RWPE2 (cell line): ENCODE data around the gene TRAPPC6A.

Experiments used
- ATAC-seq: fragments of 200-7000 bp; cut with Tn5 transposase; 3 replicates; pipeline ENCODE4 v1.9.1; 2021; ENCODE audit warnings: low read depth
- DNase-seq: peaks from one replicate; pipeline ENCODE4 v3.0.0-alpha.2; 2020; ENCODE audit warnings: low spot score
- H3K27ac ChIP-seq: fragments of 450-650 bp; 2 replicates; pipeline ENCODE4 v1.5.1; 2017; ENCODE audit warnings: mild to moderate bottlenecking; ENCODE audit not compliant: poor library complexity, severe bottlenecking
- H3K27me3 ChIP-seq: fragments of 250-450 bp; sonication (Bioruptor Pico); 2 replicates; pipeline ENCODE4 v1.5.1; 2021; ENCODE audit warnings: mild to moderate bottlenecking, moderate library complexity; ENCODE audit not compliant: insufficient read depth, poor library complexity, severe bottlenecking
- H3K36me3 ChIP-seq: fragments of 250-450 bp; sonication (Bioruptor Pico); 2 replicates; pipeline ENCODE4 v1.5.1; 2020; ENCODE audit warnings: low read depth, mild to moderate bottlenecking, moderate library complexity
- H3K4me1 ChIP-seq: fragments of 250-450 bp; sonication (Bioruptor Pico); 2 replicates; pipeline ENCODE4 v1.5.1; 2021; ENCODE audit warnings: mild to moderate bottlenecking, moderate library complexity; ENCODE audit not compliant: insufficient read depth, poor library complexity, severe bottlenecking
- H3K4me3 ChIP-seq: fragments of 250-450 bp; sonication (Bioruptor Pico); 2 replicates; pipeline ENCODE4 v1.5.1; 2021; ENCODE audit warnings: mild to moderate bottlenecking, moderate library complexity; ENCODE audit not compliant: severe bottlenecking
- H3K9me3 ChIP-seq: fragments of 250-450 bp; sonication (Bioruptor Pico); 2 replicates; pipeline ENCODE4 v1.5.1; 2021; ENCODE audit warnings: mild to moderate bottlenecking, moderate library complexity; ENCODE audit not compliant: severe bottlenecking
- TF ChIP-seq, protein P1 (sequence below): fragments of 450-650 bp; IDR thresholded peaks from one replicate; pipeline ENCODE4 v1.5.1; 2017; ENCODE audit warnings: mild to moderate bottlenecking, moderate library complexity; ENCODE audit not compliant: poor library complexity, severe bottlenecking

TRAPPC6A gene

DNA sequence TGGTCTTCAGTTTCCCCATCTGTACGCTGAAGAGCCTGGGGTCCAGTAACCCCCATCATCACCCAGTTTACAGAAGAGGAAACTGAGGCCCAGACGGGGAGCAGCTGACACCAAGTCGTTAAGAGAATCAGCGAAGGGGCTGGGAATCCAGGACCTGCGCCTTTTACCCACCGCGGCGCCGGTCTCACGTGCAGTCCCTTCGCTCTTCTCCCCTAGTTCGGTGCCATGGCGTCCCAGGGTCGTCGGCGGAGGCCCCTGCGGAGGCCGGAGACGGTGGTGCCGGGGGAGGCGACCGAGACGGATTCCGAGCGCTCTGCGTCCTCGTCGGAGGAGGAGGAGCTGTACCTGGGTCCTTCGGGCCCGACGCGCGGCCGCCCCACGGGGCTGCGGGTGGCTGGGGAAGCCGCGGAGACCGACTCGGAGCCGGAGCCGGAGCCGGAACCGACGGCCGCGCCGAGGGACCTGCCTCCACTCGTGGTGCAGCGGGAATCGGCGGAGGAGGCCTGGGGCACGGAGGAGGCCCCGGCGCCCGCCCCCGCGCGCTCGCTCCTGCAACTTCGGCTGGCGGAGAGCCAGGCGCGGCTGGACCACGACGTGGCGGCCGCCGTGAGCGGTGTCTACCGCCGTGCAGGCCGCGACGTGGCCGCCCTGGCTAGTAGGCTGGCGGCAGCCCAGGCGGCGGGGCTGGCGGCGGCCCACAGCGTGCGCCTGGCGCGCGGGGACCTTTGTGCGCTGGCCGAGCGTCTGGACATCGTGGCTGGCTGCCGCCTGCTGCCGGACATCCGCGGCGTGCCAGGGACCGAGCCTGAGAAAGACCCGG is 1.2 kb upstream of the TRAPPC6A start:
- H3K36me3 ChIP-seq: no peaks in the 10 kb centered on the region
- H3K4me3 ChIP-seq: peak overlapping the region; percentile 61
- H3K4me1 ChIP-seq: peaks cover 6% of the 10 kb centered on the region
- H3K9me3 ChIP-seq: no peaks in the 10 kb centered on the region
- DNase-seq (no peak), ATAC-seq (no peak)
- peak overlapping the region; percentile 67 for H3K27ac ChIP-seq
- H3K27me3 ChIP-seq: no peaks in the 10 kb centered on the region
- TF ChIP-seq, protein P1, sequence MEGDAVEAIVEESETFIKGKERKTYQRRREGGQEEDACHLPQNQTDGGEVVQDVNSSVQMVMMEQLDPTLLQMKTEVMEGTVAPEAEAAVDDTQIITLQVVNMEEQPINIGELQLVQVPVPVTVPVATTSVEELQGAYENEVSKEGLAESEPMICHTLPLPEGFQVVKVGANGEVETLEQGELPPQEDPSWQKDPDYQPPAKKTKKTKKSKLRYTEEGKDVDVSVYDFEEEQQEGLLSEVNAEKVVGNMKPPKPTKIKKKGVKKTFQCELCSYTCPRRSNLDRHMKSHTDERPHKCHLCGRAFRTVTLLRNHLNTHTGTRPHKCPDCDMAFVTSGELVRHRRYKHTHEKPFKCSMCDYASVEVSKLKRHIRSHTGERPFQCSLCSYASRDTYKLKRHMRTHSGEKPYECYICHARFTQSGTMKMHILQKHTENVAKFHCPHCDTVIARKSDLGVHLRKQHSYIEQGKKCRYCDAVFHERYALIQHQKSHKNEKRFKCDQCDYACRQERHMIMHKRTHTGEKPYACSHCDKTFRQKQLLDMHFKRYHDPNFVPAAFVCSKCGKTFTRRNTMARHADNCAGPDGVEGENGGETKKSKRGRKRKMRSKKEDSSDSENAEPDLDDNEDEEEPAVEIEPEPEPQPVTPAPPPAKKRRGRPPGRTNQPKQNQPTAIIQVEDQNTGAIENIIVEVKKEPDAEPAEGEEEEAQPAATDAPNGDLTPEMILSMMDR: no peak

DNA sequence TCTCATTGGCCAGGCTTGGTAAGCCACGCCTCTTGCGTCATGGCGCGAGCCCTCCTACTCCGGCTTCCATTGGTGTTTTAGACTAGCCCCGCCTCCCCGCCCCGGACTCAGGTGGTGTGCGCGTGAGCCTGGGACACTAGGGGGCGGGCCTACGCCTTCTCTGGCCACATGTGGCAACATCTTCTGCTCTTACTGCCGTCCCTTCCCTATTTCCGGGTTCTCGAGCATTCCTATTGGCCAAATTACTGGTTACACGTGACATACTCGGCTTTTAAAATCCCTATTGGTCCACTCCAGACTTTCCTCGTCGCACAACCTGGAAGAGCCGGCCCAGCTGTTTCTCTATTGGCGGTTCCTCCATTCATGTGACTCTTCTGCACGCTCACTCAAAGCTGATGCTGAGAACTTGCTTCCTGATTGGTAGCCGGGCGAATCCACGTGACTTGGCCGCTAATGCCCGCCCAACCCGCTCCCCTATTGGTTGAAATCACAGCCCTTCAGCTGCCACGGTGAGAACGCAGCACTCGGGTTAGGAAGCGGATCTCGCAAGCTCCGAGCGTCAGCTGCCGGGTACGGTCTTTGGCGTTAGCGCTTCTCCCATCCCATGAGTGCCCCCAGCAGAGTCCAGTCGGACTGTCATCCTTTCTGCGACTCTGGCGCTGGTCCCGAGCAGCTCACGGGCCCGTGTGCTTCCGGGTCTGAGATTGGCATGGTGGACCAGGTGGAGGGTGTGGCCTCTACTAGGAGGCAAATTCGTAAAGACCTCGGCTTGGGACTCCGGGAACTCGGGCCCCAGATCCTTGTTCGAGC is 430 bp upstream of the TRAPPC6A start, which contains the start of gene BLOC1S3:
BLOC1S3 (plus strand) TSS at position 523 of the 810 bp plus-strand sequence. CDS start 513 bp downstream, outside the sequence.
- Histone ChIP-seq H3K4me3 (peak within 1 kb of the TSS; percentile 61), H3K9me3 (no peaks in the 10 kb centered on the region), H3K27me3 (no peaks in the 10 kb centered on the region), H3K27ac (peak within 1 kb of the TSS; percentile 67), H3K4me1 (peaks cover 6% of the 10 kb centered on the region), H3K36me3 (no peaks in the 10 kb centered on the region)
- TF ChIP-seq, protein P1: peak; percentile 38
- DNase-seq (peak; percentile 99), ATAC-seq (peak; percentile 85)

DNA sequence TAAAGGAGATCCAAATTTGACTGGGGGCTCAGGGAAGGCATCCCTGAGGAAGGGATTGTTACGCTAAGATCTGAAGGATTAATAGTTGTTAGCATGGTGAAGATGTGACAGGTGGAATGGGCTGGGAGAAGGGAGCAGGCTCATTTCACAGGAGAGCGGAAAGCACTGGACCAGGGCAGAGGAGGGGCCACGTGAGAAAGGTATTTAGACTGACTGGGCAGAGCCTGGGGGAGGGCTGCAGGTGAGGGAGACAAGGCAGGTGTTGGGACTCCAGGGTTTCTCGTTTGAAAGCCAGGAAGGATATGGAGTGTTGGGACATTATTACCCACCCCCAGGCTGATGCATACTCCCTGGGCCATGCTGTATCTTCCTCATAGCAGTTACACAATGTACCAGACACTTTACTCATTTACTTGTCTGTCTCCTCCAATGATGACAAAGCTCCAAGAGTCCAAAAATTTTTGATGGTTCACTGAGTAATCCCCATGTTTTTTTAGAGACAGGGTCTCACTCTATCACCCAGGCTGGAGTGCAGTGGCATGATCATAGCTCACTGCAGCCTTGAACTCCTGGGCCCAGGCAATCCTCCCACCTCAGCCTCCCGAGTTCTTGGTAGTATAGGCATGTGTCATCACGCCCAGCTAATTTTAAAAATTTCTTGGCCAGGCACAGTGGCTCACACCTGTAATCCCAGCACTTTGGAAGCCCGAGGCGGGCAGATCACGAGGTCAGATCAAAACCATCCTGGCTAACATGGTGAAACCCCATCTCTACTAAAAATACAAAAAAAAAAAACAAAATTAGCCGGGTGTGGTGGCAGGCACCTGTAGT is 2.3 kb downstream of the TRAPPC6A start:
- peaks cover 3% of the 10 kb centered on the region for H3K4me1 ChIP-seq
- TF ChIP-seq, protein P1: no peak
- H3K27me3 ChIP-seq: no peaks in the 10 kb centered on the region
- H3K36me3 ChIP-seq: no peaks in the 10 kb centered on the region
- no peak overlapping the region for H3K4me3 ChIP-seq
- DNase-seq: no peak
- ATAC-seq: no peak
- H3K27ac ChIP-seq: peak overlapping the region; percentile 67
- no peaks in the 10 kb centered on the region for H3K9me3 ChIP-seq

DNA sequence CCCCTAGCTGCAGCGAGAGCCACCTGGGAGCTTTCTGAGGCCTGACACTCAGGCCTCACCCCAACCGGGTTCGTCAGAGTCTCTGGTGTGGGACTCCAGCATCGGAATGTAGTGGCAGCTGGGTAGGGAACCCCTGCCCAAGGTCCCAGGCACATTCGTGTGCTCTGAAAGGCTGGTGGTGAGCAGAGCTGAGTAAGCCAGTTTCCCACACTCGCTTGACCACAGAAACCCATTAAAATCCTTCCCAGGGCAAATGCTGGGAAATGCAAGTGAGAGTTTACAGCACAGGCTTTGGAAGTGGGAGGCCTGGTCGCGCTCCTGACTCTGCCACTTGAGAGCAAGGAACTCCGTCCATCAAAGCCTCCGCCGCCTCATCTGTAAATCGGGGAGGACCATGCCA is 4.2 kb downstream of the TRAPPC6A start:
- TF ChIP-seq, protein P1: no peak
- Histone ChIP-seq H3K4me1 (peaks cover 3% of the 10 kb centered on the region), H3K4me3 (no peak overlapping the region), H3K9me3 (no peaks in the 10 kb centered on the region), H3K36me3 (no peaks in the 10 kb centered on the region), H3K27me3 (no peaks in the 10 kb centered on the region), H3K27ac (no peak overlapping the region)
- no peak for DNase-seq
- ATAC-seq: no peak
